NB4 (cell line): ENCODE measurements around the gene ALOX5.

Experiments used
- DNase-seq: peaks from one replicate; pipeline ENCODE4 v3.0.0; 2010; ENCODE audit warnings: low read depth
- H3K4me3 ChIP-seq: one replicate; pipeline ENCODE4 v1.5.1; 2011; ENCODE audit warnings: mild to moderate bottlenecking, low read depth, low read length, moderate library complexity
- MYC ChIP-seq: IDR thresholded peaks from 2 replicates; pipeline ENCODE4 v1.6.1; 2011; ENCODE audit warnings: low read depth, low read length
- POLR2A ChIP-seq: IDR thresholded peaks from 2 replicates; pipeline ENCODE4 v1.6.1; 2011; ENCODE audit warnings: mild to moderate bottlenecking; ENCODE audit not compliant: insufficient read length; ENCODE audit errors: extremely low read depth
- TF ChIP-seq, protein P1 (sequence below): IDR thresholded peaks from one replicate; pipeline ENCODE4 v1.5.1; 2012; ENCODE audit warnings: low read depth, low read length
- TF ChIP-seq, protein P2 (sequence below): IDR thresholded peaks from 2 replicates; pipeline ENCODE4 v1.6.1; 2011; ENCODE audit warnings: low read depth, low read length

Gene ALOX5

DNA sequence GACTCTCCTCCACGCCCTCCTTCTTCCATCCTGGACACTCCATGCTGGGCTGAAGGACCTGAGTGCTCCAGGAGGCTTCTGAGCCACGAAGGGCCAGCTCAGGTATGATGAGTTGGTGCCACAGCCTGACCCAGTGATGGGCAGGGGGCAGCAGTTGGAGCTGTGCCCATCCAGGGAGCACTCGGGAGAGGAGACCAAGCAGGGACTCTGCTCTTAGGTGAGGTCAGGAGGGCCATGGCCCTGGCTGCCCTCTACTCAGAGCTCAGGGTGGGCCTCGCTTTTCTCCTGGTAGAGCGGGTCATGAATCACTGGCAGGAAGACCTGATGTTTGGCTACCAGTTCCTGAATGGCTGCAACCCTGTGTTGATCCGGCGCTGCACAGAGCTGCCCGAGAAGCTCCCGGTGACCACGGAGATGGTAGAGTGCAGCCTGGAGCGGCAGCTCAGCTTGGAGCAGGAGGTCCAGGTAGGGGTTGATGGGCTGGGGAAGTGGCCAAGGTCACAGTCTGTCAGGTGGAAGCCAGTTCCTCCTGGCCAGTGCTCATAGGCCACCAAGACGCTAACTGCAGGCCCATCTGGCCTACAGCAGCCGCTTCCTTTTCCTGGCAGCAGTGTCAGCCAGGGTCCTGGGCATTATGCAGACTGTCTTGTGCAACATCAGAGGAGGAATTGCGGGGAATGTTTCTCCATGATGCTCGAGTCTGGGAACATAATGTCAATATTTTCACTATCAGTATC lies 50.8 kb downstream of the ALOX5 start:
- H3K4me3 ChIP-seq, result no peak overlapping the region
- DNase-seq, result no peak
- TF ChIP-seq POLR2A (no peak), MYC (no peak)
- TF ChIP-seq, protein P1, sequence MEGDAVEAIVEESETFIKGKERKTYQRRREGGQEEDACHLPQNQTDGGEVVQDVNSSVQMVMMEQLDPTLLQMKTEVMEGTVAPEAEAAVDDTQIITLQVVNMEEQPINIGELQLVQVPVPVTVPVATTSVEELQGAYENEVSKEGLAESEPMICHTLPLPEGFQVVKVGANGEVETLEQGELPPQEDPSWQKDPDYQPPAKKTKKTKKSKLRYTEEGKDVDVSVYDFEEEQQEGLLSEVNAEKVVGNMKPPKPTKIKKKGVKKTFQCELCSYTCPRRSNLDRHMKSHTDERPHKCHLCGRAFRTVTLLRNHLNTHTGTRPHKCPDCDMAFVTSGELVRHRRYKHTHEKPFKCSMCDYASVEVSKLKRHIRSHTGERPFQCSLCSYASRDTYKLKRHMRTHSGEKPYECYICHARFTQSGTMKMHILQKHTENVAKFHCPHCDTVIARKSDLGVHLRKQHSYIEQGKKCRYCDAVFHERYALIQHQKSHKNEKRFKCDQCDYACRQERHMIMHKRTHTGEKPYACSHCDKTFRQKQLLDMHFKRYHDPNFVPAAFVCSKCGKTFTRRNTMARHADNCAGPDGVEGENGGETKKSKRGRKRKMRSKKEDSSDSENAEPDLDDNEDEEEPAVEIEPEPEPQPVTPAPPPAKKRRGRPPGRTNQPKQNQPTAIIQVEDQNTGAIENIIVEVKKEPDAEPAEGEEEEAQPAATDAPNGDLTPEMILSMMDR, result no peak
- TF ChIP-seq, protein P2, sequence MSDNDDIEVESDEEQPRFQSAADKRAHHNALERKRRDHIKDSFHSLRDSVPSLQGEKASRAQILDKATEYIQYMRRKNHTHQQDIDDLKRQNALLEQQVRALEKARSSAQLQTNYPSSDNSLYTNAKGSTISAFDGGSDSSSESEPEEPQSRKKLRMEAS, result no peak

DNA sequence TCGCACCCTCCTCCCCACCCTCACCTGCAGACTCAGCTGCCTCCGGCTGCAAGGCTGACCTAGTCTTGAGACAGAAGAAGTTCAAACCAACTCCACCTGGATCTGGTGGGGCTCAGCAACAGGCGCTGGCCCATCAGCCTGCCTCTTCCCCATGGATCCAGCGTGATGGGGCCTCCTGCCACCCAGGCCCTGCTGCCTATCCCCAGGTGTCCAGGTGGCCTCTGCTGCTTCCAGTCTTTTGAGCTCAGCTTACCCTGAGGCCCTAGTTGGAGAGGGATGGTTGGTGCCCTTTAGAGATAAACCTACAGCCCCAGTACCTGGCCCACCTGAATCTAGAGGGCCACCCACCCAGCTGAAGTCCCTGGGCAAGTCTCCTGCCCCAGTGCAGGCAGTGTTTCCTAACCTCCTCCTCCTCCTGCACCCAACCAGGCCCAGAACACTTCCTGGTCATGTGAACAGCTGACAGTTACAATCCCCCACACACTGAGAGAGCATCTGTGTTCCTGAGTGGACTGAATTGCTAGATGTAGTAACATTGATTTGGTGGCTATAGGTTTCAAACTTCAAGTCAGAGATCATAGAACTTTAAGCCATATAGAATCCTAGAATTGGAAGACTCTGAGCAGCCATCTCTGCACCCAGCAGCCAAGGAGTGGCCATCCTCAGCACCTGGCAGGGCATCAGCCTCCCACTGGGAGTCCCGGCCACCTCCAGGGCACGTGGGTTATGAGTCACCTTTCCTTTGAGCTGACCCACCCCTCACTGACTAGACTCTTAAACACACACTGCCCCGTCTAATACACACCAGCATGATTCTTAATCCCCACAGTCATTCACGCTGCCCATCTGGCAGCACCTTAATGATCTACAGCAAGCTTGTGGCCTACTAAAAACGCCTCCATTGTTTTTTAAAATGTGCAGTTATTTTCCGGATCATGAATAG lies 51.9 kb downstream of the ALOX5 start:
- TF ChIP-seq, protein P2, result no peak
- no peak for TF ChIP-seq POLR2A
- no peak for TF ChIP-seq MYC
- TF ChIP-seq, protein P1, result no peak
- no peak for DNase-seq
- no peak overlapping the region for H3K4me3 ChIP-seq

DNA sequence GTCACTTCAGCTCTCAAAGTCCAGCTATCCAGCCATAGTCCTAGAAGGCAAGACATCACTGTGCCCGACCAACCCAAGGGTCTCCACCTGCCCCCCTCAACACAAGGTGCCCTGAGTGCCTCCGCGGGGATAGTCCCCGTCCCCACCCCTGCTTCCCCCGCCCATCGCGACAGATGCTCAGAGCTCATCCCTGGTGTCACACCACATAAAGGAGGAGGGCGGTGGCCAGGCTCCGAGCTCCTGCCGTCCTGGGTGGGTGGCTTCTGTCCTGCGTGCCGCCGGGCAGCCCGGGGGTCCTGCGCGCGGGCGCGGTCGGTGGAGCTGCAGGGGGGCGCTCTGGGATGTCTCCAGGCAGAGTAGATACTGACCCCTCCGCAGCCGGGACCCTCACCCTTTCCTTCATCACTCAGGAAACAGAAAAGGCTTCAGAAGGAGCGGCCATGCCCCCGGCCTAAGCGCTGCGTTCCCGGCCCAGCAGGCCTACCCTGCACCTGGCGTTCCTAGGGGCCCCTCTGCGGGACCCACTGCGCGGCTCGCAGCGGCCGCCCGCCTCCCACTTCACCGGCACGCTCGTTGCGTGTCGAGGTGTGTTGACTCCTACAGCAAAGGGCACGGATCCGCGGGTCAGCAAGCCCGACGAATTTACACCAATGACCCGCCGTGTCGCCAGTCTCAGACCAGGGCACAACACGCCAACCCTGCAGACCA lies 53.4 kb downstream of the ALOX5 start:
- H3K4me3 ChIP-seq, result no peak overlapping the region
- no peak for DNase-seq
- TF ChIP-seq, protein P1, result no peak
- TF ChIP-seq MYC, result no peak
- TF ChIP-seq, protein P2, result no peak
- TF ChIP-seq POLR2A, result no peak

DNA sequence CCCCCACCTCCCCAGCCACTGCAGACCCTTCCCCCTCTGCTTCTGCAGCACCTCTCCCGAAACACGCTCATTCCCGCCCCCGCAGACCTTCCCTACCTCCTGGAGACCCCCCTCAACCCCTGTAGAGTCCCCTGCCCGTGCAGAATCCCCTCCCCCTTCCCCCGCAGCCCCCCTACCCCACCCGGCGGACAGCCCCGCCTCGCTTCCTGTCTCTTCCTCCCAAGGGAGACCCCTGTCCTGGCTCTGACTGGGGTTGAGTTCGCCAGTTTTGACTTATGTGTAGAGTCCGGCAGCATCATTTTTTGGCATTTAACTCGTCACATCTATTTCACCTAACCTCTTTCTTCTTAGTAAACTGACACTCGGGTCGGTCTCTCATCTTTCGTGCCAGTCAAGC lies 54.0 kb downstream of the ALOX5 start:
- no peak overlapping the region for H3K4me3 ChIP-seq
- TF ChIP-seq, protein P2, result no peak
- TF ChIP-seq MYC (no peak), POLR2A (no peak)
- TF ChIP-seq, protein P1, result no peak
- no peak for DNase-seq

DNA sequence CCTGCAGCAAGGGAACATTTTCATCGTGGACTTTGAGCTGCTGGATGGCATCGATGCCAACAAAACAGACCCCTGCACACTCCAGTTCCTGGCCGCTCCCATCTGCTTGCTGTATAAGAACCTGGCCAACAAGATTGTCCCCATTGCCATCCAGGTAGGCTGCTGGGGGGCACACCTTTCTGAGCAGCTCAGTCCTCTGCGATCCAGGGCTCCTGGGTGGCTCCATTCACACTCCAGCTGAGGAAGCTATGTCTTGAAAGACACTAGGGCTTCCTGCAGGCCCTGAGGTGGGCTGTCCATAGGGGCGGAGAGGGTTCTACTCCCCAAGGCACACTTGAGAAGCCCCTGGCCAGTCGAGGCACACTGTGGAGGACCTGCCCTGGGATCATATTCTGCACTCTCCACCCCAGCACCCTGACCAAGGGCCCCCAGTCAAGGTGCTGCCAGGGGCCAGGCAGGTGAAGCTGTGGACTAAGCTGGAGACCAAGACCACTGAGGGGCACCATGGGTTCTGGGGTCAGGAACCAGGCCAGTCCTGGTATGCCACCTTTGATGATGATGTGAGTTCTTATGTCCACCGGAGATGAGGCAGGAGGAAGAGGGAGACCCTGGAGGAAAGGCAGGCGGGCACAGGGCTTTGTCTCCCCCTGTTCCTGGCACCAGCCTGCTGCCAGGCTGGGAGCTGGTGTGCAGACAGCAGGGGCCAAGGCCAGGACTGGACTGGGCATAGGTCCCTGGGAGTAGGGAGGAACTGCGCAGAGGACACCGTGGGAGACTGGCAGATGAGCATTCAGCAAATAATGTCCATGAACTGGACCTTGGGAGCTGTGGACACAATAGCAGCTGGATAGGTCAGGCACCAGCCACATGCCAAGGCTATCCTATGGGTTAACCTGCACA lies 54.8 kb downstream of the ALOX5 start:
- TF ChIP-seq POLR2A (no peak), MYC (no peak)
- TF ChIP-seq, protein P2, result no peak
- TF ChIP-seq, protein P1, result no peak

More for the DNA sequence above, 54.8 kb downstream of the ALOX5 start:
- DNase-seq, result no peak
- no peak overlapping the region for H3K4me3 ChIP-seq
